ENCODE measurements around the gene SLC4A11.

GRCh38 chr20:3247638-3248037 lies 8.6 kb upstream of the SLC4A11 start:
- TF ChIP-seq CTCF (IDR thresholded peaks at IDR 0.05) (no peak), POLR2A (IDR thresholded peaks at IDR 0.05) (no peak)
